Vagina (tissue), 2 donors: Measurements from ENCODE around the gene PABPN1.

Source experiments
- CTCF ChIP-seq, 3 experiments: fragments of 450-650 bp in 2 of 3; fragments of 200-600 bp in 1 of 3; sonication (generic) in 1 of 3; IDR thresholded peaks; one replicate each; pipeline ENCODE4 v1.5.1; 2017 to 2019; ENCODE audit warnings: antibody characterized with exemption in 3 of 3, mild to moderate bottlenecking in 2 of 3, moderate library complexity in 2 of 3
- POLR2A ChIP-seq, 2 donors: fragments of 450-650 bp; IDR thresholded peaks; one replicate each; pipeline ENCODE4 v1.6.1; 2017; ENCODE audit warnings: antibody characterized with exemption in 2 of 2, mild to moderate bottlenecking in 2 of 2, moderate library complexity in 2 of 2
- POLR2AphosphoS5 ChIP-seq, 2 donors: sonication (generic); formaldehyde crosslinking; IDR thresholded peaks; one replicate each; pipeline ENCODE4 v1.9.0; 2017; ENCODE audit warnings: antibody characterized with exemption in 2 of 2, mild to moderate bottlenecking in 2 of 2, low read depth in 1 of 2; ENCODE audit not compliant: insufficient read depth in 1 of 2

DNA sequence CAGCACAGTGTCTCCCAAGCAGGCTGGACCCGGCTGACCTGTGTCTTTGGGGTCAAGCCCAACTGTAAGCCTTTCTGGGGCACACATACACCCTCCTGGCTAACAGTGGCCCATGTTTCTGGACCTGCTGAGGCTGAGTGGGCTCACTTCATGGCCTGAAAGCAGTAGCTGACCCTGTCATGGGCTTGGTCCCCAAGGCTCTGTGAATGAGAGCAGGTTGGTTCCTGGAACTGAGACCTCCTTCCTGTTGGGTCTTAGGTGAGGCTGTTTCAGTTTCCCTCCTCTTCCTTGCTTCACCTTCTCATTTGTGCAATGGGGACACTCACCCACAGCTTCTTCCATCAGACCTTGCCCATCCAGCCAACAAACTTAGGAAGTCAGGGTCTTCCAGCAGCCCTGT lies 50.6 kb downstream of the PABPN1 start:
- TF ChIP-seq CTCF (IDR thresholded peaks at IDR 0.05): no peak
- no peak for TF ChIP-seq POLR2A (IDR thresholded peaks at IDR 0.05)
- no peak for TF ChIP-seq POLR2AphosphoS5 (IDR thresholded peaks at IDR 0.05; ENCODE audit: insufficient read depth in 1 of 2, low read depth in 1 of 2)
